Kidney (tissue), 14 donors: ENCODE data around the gene SSC5D. TPM values are rescaled to one million over a fixed set of nuclear protein-coding genes. Genes with fewer than 3 reads are reported as not detected.

Experiments
- DNase-seq, 5 donors: peaks; one replicate each; pipeline ENCODE4 v3.0.0-alpha.2; 2013 to 2020
- FAIRE-seq: peaks from 2 replicates; lab custom pipeline; 2012; peaks lifted over from hg19 to GRCh38; lab: Jason Lieb, UNC
- H3K27ac ChIP-seq, 2 donors: one replicate each; pipeline ENCODE4 v1.7.0; 2013; ENCODE audit warnings: low read depth in 2 of 2, low read length in 2 of 2, inconsistent platforms in 1 of 2
- H3K27me3 ChIP-seq: one replicate; pipeline ENCODE4 v1.7.1; 2013; ENCODE audit warnings: low read length, inconsistent platforms; ENCODE audit not compliant: control insufficient read depth, insufficient read depth
- H3K36me3 ChIP-seq, 3 donors: one replicate each; pipeline versions ENCODE4 v1.7.0 to v1.7.1; 2013; ENCODE audit warnings: low read length in 3 of 3, control low read depth in 1 of 3, inconsistent platforms in 1 of 3; ENCODE audit not compliant: insufficient read depth in 3 of 3, control insufficient read depth in 2 of 3
- H3K4me1 ChIP-seq, 3 donors: one replicate each; pipeline versions ENCODE4 v1.7.0 to v1.7.1; 2013; ENCODE audit warnings: low read length in 3 of 3, inconsistent platforms in 1 of 3, low read depth in 1 of 3; ENCODE audit not compliant: control insufficient read depth in 2 of 3, insufficient read depth in 2 of 3
- H3K4me3 ChIP-seq, 3 donors: one replicate each; pipeline versions ENCODE4 v1.7.0 to v1.8.1; 2013; ENCODE audit warnings: low read length in 3 of 3, control low read depth in 1 of 3, inconsistent platforms in 1 of 3
- H3K9ac ChIP-seq, 3 donors: one replicate each; pipeline versions ENCODE4 v1.7.0 to v1.7.1; 2013; ENCODE audit warnings: low read length in 3 of 3, control low read depth in 1 of 3, inconsistent platforms in 1 of 3
- H3K9me3 ChIP-seq, 3 donors: one replicate each; pipeline versions ENCODE4 v1.7.0 to v1.7.1; 2013; ENCODE audit warnings: low read length in 3 of 3, control low read depth in 1 of 3, inconsistent platforms in 1 of 3; ENCODE audit not compliant: control insufficient read depth in 2 of 3, insufficient read depth in 1 of 3
- intact Hi-C: fragments of 100-400 bp; cut with DNase I; formaldehyde crosslinking; loops from one replicate; pipeline ENCODE4 v1.11.1; 2022
- polyA plus RNA-seq: library from polyadenylated mRNA; stranded (reverse); fragments of 350-450 nt; fragmentation: Illumina TruSeq; extraction: RNeasy Lipid Tissue Mini Kit (QIAGEN cat#74804); gene quantifications from one replicate; pipeline ENCODE4 v1.2.3, GENCODE V29; 2014; ENCODE audit warnings: low read depth, low replicate concordance; ENCODE audit not compliant: insufficient read depth
- total RNA-seq: library from RNA; stranded (reverse); fragmentation: NEBNext Ultra II Directional; extraction: Animal tissue kit (Norgen Biotek cat#: 25700); gene quantifications from one replicate; pipeline ENCODE4 v1.2.1, GENCODE V29; 2021
- TF ChIP-seq, protein P1 (sequence below): IDR thresholded peaks from 3 replicates; pipeline ENCODE4 v1.5.1; 2012; ENCODE audit warnings: mild to moderate bottlenecking, moderate library complexity, borderline replicate concordance; ENCODE audit not compliant: insufficient read depth; ENCODE audit errors: extremely low read depth
- donor health status: control.
- donor health status: control.
- donor health status: control.
- donor health status: control.
- donor health status: control.
- donor health status: DM: yes; HTN: yes; CAD: no.
- donor health status: Normal renal cell carcinoma (clear cell type).

The SSC5D gene
- total and polyA plus RNA-seq, 2 donors from 2014 or later = 2.2 to 9.4 TPM

DNA sequence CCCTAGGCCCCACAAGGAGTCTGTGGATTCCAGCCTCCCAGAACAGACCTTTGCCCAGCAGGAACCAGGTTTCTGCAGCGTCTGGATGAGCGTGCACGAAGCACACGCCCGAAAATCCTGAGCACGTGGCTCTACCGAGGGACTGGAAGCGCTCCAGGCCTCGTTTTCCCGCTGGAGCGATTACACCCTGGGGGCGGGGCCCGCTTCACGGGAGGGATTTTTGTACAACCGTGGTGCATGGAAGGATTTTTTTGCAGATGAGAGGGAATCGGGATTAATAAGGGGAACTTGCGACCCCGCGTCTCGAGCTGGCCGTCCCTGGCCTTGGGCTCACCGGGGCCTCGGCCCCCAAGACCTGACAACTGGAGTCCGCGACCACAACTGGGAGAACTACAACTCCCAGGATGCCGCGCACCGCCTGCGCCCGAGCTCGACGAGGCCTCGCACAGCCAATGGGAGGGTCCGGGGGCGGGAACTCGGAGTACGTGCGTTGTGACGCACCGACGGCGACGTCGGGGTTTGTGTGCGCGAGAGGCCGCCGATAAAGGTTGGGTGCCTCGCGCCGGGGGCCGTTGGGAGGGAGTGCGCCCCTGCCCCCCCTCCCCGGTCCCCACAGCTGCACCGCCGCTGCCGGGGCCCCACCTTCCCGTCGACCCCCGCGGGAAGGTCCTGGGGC is 12.0 kb upstream of the SSC5D start, which contains the start of gene ZNF628:
Gene ZNF628, plus strand, starts transcription at position 518 of the 676 bp plus-strand sequence. CDS start 3,294 bp downstream, outside the sequence.
- FAIRE-seq (no peak), DNase-seq (peak; percentile 99 to 100 (median 99))
- Histone ChIP-seq H3K9ac (peak within 1 kb of the TSS; percentile 10 to 77 (median 69)), H3K27ac (peak within 1 kb of the TSS; percentile 90 to 95), H3K4me3 (peak within 1 kb of the TSS; percentile 80 to 87 (median 86)), H3K36me3 (no peaks in the 10 kb centered on the region), H3K4me1 (peaks cover 2 to 31% (median 30%) of the 10 kb centered on the region in 3 donors), H3K9me3 (no peaks in the 10 kb centered on the region), H3K27me3 (no peaks in the 10 kb centered on the region)
- intact Hi-C loops = no loop called here
- TF ChIP-seq, protein P1, sequence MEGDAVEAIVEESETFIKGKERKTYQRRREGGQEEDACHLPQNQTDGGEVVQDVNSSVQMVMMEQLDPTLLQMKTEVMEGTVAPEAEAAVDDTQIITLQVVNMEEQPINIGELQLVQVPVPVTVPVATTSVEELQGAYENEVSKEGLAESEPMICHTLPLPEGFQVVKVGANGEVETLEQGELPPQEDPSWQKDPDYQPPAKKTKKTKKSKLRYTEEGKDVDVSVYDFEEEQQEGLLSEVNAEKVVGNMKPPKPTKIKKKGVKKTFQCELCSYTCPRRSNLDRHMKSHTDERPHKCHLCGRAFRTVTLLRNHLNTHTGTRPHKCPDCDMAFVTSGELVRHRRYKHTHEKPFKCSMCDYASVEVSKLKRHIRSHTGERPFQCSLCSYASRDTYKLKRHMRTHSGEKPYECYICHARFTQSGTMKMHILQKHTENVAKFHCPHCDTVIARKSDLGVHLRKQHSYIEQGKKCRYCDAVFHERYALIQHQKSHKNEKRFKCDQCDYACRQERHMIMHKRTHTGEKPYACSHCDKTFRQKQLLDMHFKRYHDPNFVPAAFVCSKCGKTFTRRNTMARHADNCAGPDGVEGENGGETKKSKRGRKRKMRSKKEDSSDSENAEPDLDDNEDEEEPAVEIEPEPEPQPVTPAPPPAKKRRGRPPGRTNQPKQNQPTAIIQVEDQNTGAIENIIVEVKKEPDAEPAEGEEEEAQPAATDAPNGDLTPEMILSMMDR = no peak

GRCh38 chr19:55477905-55478304 is 10.3 kb upstream of the SSC5D start:
- no peak overlapping the region for H3K27ac ChIP-seq
- H3K9me3 ChIP-seq = no peaks in the 10 kb centered on the region
- DNase-seq = no peak
- no peaks in the 10 kb centered on the region for H3K36me3 ChIP-seq
- no peak overlapping the region for H3K9ac ChIP-seq
- H3K4me3 ChIP-seq = peak overlapping the region in 1 of 3 donors; percentile 80
- H3K4me1 ChIP-seq = peaks cover 2 to 31% (median 30%) of the 10 kb centered on the region in 3 donors
- FAIRE-seq = no peak
- no peaks in the 10 kb centered on the region for H3K27me3 ChIP-seq
- TF ChIP-seq, protein P1 = no peak
- intact Hi-C loops = no loop called here

- FAIRE-seq (no peak), DNase-seq (peak in 1 of 5 donors; percentile 72)
- intact Hi-C loops = no loop called here
- Histone ChIP-seq H3K9ac (no peak overlapping the region), H3K9me3 (no peaks in the 10 kb centered on the region), H3K4me1 (peaks cover 2 to 31% (median 30%) of the 10 kb centered on the region in 3 donors), H3K27ac (no peak overlapping the region), H3K27me3 (no peaks in the 10 kb centered on the region), H3K4me3 (no peak overlapping the region), H3K36me3 (no peaks in the 10 kb centered on the region)
- TF ChIP-seq, protein P1 = no peak
Measured at GRCh38 chr19:55478364-55478763, 9.9 kb upstream of the SSC5D start.
